Sigmoid colon (tissue), 4 donors: ENCODE results near the gene PRDM16.

Source experiments
- POLR2AphosphoS5 ChIP-seq, 4 donors: sonication (generic); formaldehyde crosslinking; IDR thresholded peaks; one replicate each; pipeline ENCODE4 v1.6.1; 2017; ENCODE audit warnings: antibody characterized with exemption in 4 of 4
- TF ChIP-seq, protein P1 (sequence below), 4 experiments: fragments of 450-650 bp in 3 of 4; fragments of 200-600 bp in 1 of 4; IDR thresholded peaks; one replicate each; pipeline ENCODE4 v1.5.1; 2016 to 2019; ENCODE audit warnings: antibody characterized with exemption in 4 of 4, mild to moderate bottlenecking in 3 of 4, moderate library complexity in 2 of 4

- TF ChIP-seq, protein P1, sequence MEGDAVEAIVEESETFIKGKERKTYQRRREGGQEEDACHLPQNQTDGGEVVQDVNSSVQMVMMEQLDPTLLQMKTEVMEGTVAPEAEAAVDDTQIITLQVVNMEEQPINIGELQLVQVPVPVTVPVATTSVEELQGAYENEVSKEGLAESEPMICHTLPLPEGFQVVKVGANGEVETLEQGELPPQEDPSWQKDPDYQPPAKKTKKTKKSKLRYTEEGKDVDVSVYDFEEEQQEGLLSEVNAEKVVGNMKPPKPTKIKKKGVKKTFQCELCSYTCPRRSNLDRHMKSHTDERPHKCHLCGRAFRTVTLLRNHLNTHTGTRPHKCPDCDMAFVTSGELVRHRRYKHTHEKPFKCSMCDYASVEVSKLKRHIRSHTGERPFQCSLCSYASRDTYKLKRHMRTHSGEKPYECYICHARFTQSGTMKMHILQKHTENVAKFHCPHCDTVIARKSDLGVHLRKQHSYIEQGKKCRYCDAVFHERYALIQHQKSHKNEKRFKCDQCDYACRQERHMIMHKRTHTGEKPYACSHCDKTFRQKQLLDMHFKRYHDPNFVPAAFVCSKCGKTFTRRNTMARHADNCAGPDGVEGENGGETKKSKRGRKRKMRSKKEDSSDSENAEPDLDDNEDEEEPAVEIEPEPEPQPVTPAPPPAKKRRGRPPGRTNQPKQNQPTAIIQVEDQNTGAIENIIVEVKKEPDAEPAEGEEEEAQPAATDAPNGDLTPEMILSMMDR (IDR thresholded peaks at IDR 0.05), result no peak
- no peak for TF ChIP-seq POLR2AphosphoS5 (IDR thresholded peaks at IDR 0.05)
Observed at GRCh38 chr1:3226191-3226590, 157.2 kb downstream of the PRDM16 start.
